Tibial nerve (tissue), 3 donors: Measurements from ENCODE around the gene IRF2BP1.

Source experiments
- CTCF ChIP-seq, 5 experiments: fragments of 200-600 bp in 3 of 5; fragments of 450-650 bp in 2 of 5; sonication (generic) in 3 of 5; IDR thresholded peaks; one replicate each; pipeline ENCODE4 v1.5.1; 2016 to 2019; ENCODE audit warnings: antibody characterized with exemption in 5 of 5, mild to moderate bottlenecking in 3 of 5, moderate library complexity in 2 of 5
- POLR2A ChIP-seq, 2 donors: fragments of 450-650 bp; IDR thresholded peaks; one replicate each; pipeline ENCODE4 v1.6.1; 2017; ENCODE audit warnings: antibody characterized with exemption in 2 of 2, mild to moderate bottlenecking in 2 of 2, moderate library complexity in 2 of 2

- TF ChIP-seq CTCF (IDR thresholded peaks at IDR 0.05) (no peak), POLR2A (IDR thresholded peaks at IDR 0.05) (no peak)
Measured at GRCh38 chr19:45872095-45872919, 13.6 kb downstream of the IRF2BP1 start.
